ENCODE data around the gene METTL5.

- no peak for TF ChIP-seq CTCF (IDR thresholded peaks at IDR 0.05)
- TF ChIP-seq ZFX (IDR thresholded peaks at IDR 0.05; ENCODE audit: borderline replicate concordance), result no peak
These were observed 35.4 kb upstream of the METTL5 start for GRCh38 chr2:169860149-169860548.
